Hepatocyte (in vitro differentiated cells): ENCODE data around the gene NR2F1-AS1.

Source experiments
- EZH2 ChIP-seq: fragments of 200-600 bp; sonication (generic); IDR thresholded peaks from 2 replicates; pipeline ENCODE4 v1.6.1; 2016; ENCODE audit warnings: antibody characterized with exemption, mild to moderate bottlenecking, borderline replicate concordance
- TF ChIP-seq, protein P1 (sequence below): fragments of 200-600 bp; sonication (generic); IDR thresholded peaks from 2 replicates; pipeline ENCODE4 v1.5.1; 2016; ENCODE audit warnings: antibody characterized with exemption, mild to moderate bottlenecking; ENCODE audit not compliant: poor library complexity

DNA sequence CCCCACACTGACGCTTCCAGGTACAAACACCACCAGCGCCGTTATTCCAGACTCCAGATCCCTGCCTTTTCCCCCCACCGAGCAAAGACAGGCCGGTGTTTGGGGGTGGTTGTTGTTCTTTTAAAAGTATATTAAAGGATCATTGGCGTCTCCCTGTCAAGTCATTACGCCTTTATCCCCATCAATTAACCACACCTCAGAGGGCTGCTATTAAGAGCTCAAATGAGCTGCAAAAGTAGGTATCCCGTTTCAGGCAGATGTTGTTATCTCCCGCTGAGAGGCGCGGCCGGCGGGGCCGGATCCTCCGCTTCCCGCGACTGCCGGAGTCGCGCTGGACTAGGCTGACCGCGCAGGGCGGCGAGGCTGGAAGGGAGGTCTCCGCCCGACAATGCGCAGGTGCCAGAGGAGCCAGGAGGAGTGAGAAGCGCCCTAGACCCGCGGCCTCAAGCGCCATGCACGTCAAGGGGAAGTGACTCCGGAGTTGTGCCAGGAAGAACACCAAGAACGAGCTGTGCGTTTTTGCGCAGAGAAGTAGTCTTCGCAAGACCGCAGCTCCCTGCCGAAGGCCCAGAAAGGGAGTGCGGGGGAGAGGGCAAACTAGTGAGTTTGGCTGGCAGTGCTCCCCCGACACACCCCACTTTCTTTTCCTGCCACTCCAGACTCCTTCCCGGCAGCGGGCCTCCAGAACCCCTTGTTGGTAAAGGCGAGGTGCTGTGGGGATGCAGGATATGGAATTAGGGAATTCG lies 8.2 kb downstream of the NR2F1-AS1 start:
- TF ChIP-seq, protein P1, sequence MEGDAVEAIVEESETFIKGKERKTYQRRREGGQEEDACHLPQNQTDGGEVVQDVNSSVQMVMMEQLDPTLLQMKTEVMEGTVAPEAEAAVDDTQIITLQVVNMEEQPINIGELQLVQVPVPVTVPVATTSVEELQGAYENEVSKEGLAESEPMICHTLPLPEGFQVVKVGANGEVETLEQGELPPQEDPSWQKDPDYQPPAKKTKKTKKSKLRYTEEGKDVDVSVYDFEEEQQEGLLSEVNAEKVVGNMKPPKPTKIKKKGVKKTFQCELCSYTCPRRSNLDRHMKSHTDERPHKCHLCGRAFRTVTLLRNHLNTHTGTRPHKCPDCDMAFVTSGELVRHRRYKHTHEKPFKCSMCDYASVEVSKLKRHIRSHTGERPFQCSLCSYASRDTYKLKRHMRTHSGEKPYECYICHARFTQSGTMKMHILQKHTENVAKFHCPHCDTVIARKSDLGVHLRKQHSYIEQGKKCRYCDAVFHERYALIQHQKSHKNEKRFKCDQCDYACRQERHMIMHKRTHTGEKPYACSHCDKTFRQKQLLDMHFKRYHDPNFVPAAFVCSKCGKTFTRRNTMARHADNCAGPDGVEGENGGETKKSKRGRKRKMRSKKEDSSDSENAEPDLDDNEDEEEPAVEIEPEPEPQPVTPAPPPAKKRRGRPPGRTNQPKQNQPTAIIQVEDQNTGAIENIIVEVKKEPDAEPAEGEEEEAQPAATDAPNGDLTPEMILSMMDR, result no peak
- TF ChIP-seq EZH2, result peak; percentile 71
